Measurements from ENCODE around the gene GPC6. TPM values are rescaled to one million over a fixed set of nuclear protein-coding genes. Genes with fewer than 3 reads are reported as not detected.
A peak's percentile ranks its signal among the peaks of the same experiment; 100 is the strongest.

The GPC6 gene
- total RNA-seq, 1 donor from 2014 or later: 50.3 TPM

- Mint-ChIP-seq H3K4me3 (ENCODE audit: low read depth) (no peak overlapping the region), H3K36me3 (ENCODE audit: insufficient read depth) (peaks cover 4% of the 10 kb centered on the region), H3K4me1 (ENCODE audit: low read depth) (peaks cover 39% of the 10 kb centered on the region), H3K9me3 (ENCODE audit: low read depth) (peaks cover 6% of the 10 kb centered on the region), H3K27me3 (no peaks in the 10 kb centered on the region), H3K27ac (no peak overlapping the region)
- TF ChIP-seq CTCF (IDR thresholded peaks at IDR 0.05; ENCODE audit: unreplicated experiment): peak; percentile 9
- DNase-seq (ENCODE audit: low spot score, unreplicated experiment): no peak
Observed at GRCh38 chr13:94115054-94115453, 888.4 kb downstream of the GPC6 start.

GRCh38 chr13:94119360-94119936 lies 892.8 kb downstream of the GPC6 start:
- H3K4me1 Mint-ChIP-seq (ENCODE audit: low read depth): peaks cover 63% of the 10 kb centered on the region
- peak overlapping the region; percentile 58 for H3K4me3 Mint-ChIP-seq (ENCODE audit: low read depth)
- TF ChIP-seq CTCF (IDR thresholded peaks at IDR 0.05; ENCODE audit: unreplicated experiment): peak; percentile 57
- peaks cover 2% of the 10 kb centered on the region for H3K9me3 Mint-ChIP-seq (ENCODE audit: low read depth)
- peaks cover 1% of the 10 kb centered on the region for H3K36me3 Mint-ChIP-seq (ENCODE audit: insufficient read depth)
- peak overlapping the region; percentile 94 for H3K27ac Mint-ChIP-seq
- DNase-seq (ENCODE audit: low spot score, unreplicated experiment): peak; percentile 32
- no peaks in the 10 kb centered on the region for H3K27me3 Mint-ChIP-seq

- Mint-ChIP-seq H3K36me3 (ENCODE audit: insufficient read depth) (peaks cover 1% of the 10 kb centered on the region), H3K27ac (peak overlapping the region; percentile 88), H3K4me1 (ENCODE audit: low read depth) (peaks cover 60% of the 10 kb centered on the region), H3K27me3 (no peaks in the 10 kb centered on the region), H3K9me3 (ENCODE audit: low read depth) (peaks cover 2% of the 10 kb centered on the region), H3K4me3 (ENCODE audit: low read depth) (no peak overlapping the region)
- no peak for DNase-seq (ENCODE audit: low spot score, unreplicated experiment)
- no peak for TF ChIP-seq CTCF (IDR thresholded peaks at IDR 0.05; ENCODE audit: unreplicated experiment)
Observed at GRCh38 chr13:94120878-94121277, 894.3 kb downstream of the GPC6 start.

GRCh38 chr13:94121686-94122085 lies 895.1 kb downstream of the GPC6 start:
- TF ChIP-seq CTCF (IDR thresholded peaks at IDR 0.05; ENCODE audit: unreplicated experiment): no peak
- H3K4me3 Mint-ChIP-seq (ENCODE audit: low read depth): peak overlapping the region; percentile 36

GRCh38 chr13:94122300-94122915 lies 895.8 kb downstream of the GPC6 start:
- Mint-ChIP-seq H3K27me3 (no peaks in the 10 kb centered on the region), H3K4me3 (ENCODE audit: low read depth) (no peak overlapping the region), H3K9me3 (ENCODE audit: low read depth) (no peaks in the 10 kb centered on the region), H3K36me3 (ENCODE audit: insufficient read depth) (peaks cover 3% of the 10 kb centered on the region), H3K4me1 (ENCODE audit: low read depth) (peaks cover 59% of the 10 kb centered on the region), H3K27ac (peak overlapping the region; percentile 89)
- no peak for TF ChIP-seq CTCF (IDR thresholded peaks at IDR 0.05; ENCODE audit: unreplicated experiment)
- DNase-seq (ENCODE audit: low spot score, unreplicated experiment): no peak

More at GRCh38 chr13:94121686-94122085, 895.1 kb downstream of the GPC6 start:
- Mint-ChIP-seq H3K27me3 (no peaks in the 10 kb centered on the region), H3K27ac (peak overlapping the region; percentile 88), H3K36me3 (ENCODE audit: insufficient read depth) (peaks cover 1% of the 10 kb centered on the region), H3K9me3 (ENCODE audit: low read depth) (peaks cover 2% of the 10 kb centered on the region), H3K4me1 (ENCODE audit: low read depth) (peaks cover 60% of the 10 kb centered on the region)
- DNase-seq (ENCODE audit: low spot score, unreplicated experiment): no peak

Measured in progenitor cell of endocrine pancreas (in vitro differentiated cells).